Right hindlimb (tissue), 1 donor: ENCODE data around the gene GSTM1.

Experiments
- DNase-seq: peaks from one replicate; pipeline ENCODE4 v3.0.0-alpha.2; 2018

The GSTM1 gene

GRCh38 chr1:109687641-109688499, at the start of gene GSTM1:
Gene GSTM1 (plus strand): TSS chr1:109687817. CDS start chr1:109687874, 57 bp downstream.
- no peak for DNase-seq

- no peak for DNase-seq
Measured at GRCh38 chr1:109639063-109639840, 48.4 kb upstream of the GSTM1 start.

DNA sequence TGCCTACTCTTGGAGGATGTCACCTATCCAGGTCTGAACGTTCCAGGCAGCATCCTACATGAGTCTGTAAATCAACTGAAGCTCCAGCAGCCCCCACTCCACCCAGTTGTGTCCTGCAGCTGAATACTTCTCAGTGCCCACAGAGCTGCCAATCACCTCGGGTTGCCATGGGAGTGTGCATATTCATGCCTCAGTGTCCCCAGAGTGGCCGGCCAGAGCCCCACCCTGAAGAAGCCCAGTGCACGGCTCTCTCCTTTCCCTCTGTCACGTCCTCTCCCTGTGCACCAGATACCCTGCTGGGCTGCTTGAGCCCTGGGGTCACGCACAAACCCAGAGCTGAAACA, 47.8 kb upstream of the GSTM1 start:
- no peak for DNase-seq

DNA sequence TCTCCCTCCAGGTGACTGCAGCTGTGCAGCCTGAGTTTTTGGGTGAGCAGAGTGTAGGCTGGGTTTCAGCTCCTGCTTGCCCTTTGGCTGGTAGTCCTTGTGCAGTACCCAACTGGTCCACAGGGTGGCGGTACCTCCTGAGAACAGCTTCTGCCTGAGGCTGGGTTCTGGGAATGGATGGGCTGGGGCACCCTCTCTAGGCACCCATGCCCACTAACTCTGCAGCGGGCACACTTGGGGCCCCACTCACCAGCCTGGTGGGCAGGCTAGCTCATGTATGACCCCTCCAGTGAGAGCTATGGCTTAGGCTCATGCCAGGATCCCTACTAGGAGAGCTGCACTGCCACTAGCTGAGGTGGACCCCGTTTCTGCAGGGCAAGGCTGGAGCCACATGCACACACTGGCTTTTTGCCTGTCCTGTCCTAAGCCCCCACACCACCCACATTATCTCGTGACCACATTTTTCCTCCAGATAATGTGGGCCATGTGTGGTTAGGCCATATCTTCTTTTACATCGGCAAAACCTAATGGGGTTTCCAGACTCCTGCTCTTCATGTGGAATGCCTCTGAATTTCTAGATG, 47.2 kb upstream of the GSTM1 start:
- DNase-seq = peak; percentile 79

DNA sequence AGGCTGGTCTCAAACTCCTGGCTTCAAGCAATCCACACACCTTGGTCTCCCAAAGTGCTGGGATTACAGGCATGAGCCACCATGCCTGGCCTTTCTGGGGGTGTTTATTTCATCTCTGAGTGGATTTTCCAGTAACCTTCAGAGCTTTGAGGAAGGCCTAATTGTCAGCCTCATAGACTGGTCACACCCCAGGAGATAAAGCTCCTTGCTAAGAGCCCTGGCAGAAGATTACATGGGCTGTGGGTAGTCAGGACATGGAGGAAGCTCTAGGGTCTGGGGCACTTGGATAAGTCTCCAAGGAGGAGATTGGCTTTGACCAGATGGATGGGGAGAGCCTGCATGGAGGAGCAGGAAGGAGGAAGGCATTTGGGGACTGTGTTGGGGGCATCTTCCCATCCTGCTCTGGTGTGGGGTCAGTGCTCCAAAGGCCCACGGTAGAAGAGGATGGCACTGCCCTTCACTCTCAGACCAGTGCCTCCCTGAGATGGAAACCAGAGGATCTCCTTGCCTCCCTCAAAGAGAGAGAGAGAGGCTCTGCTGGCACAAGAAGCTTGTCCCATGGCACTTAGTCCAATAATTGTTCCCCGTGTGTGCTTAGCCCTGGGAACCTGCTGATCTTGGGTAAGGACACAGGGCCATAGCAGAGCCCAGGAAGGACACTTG, 46.4 kb upstream of the GSTM1 start:
- no peak for DNase-seq

DNA sequence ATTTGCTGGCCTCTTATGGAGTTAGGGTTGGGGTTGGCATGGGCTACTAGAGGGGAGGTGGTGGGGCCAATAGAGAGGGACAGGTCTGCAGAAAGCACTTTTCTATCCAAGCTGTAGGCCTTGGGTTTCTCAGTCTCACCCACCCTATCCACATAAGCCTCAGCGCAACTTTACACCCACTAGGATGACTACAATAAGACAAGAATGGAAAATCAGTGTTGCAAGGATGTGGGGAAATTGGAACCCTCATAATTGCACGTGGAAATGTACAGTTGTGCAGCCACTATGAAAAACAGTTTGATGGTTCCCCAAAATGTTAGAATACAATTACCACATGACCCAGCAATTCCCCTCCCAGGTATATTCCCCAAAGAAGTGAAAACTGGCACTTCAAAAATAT, 45.8 kb upstream of the GSTM1 start:
- no peak for DNase-seq

- no peak for DNase-seq
Measured at GRCh38 chr1:109642626-109643025, 45.0 kb upstream of the GSTM1 start.

GRCh38 chr1:109643385-109644230, 44.0 kb upstream of the GSTM1 start:
- peak; percentile 79 for DNase-seq

DNA sequence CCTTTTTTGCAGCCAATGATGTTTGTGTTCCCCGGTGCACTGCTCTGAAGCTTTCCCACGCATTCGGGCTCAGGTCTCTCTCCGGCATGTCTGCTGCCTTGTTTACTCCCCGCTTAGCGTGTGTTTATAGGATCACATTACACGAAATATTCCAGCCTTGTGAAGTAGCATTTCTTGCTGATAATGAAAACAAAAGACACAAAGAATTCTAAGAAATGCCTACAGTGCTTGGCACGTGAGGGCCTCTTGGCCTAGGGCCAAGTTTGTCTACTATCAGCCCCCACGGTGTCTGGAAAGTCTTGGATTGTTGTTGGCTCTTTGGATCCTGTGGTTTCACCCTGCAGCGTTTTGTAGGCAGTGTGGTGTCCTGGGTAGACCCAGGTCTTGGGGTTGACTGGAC, 42.9 kb upstream of the GSTM1 start:
- no peak for DNase-seq

GRCh38 chr1:109649491-109649914, 38.1 kb upstream of the GSTM1 start:
- no peak for DNase-seq

DNA sequence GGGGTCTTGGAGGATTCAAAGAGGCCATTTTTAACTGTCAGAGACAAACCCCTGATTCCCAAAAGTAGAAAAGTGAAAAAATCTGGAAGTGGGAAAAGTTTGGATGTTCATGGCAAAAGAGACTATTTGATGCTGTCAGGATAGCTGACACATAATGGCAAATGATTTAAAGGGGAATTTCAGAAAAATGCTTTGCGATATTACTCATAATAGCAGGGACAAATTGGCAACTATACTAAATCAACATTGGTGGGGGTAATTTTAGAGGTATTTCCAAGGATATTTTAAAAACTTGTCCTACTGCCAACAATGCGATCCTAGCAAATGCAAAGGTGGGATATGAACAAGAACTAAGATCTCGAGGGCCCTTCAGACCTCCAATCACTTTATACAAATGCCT, 37.0 kb upstream of the GSTM1 start:
- no peak for DNase-seq

GRCh38 chr1:109652402-109652801, 35.2 kb upstream of the GSTM1 start:
- no peak for DNase-seq

DNA sequence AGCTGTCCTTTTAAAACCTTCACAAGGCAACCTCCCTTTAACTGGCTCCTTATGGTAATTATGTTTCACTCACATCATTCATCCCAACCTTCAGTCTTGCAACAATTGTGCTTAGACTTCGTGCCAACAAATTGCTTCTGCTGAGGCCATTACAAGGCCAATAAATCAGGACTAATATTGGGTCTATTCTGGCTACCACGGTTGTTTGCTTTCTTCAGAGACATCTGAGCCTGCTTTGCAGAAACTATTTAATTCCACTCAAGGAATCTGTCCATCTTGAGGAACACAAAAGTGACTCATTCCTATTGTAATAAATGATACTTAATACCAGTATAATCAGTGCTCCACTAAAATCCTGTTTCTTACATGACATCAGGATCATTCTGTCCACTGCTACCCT, 34.3 kb upstream of the GSTM1 start:
- no peak for DNase-seq

- DNase-seq = no peak
Measured at GRCh38 chr1:109654519-109654918, 33.1 kb upstream of the GSTM1 start.

DNA sequence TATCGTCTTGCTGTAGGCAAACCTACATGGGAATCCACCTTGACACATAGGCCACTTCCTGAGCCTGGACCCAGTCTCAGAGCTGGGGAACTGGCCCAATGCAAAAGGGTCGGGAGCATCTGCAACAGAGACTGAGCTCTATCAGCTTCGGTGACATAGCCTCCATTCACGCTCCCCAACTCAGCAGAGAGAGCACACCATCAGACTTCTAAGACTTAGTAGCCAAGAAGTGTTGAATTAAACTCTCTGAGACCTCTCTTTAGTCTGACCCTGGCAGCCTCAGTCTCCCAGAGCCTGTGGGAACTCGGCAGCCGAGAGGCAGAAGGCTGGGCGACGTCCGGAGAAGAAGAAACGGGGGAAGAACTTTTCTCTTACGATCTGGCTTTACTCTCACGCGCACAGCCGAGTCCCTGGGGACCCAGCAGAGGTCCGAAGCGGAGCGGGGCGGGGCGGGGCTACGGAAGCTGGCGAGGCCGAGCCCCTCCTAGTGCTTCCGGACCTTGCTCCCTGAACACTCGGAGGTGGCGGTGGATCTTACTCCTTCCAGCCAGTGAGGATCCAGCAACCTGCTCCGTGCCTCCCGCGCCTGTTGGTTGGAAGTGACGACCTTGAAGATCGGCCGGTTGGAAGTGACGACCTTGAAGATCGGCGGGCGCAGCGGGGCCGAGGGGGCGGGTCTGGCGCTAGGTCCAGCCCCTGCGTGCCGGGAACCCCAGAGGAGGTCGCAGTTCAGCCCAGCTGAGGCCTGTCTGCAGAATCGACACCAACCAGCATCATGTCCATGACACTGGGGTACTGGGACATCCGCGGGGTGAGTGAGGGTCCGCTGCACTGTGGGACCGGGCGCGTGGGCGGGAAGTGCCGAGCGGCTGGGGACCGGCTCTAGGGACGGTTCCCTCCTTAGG, 31.8 kb upstream of the GSTM1 start, which contains the start of gene GSTM4:
Gene GSTM4, plus strand, starts transcription at position 485 of the 905 bp plus-strand sequence. Its CDS starts 291 bp downstream, at position 776.
- peak; percentile 86 for DNase-seq

- DNase-seq = no peak
Measured at GRCh38 chr1:109657395-109657794, 30.2 kb upstream of the GSTM1 start.

DNA sequence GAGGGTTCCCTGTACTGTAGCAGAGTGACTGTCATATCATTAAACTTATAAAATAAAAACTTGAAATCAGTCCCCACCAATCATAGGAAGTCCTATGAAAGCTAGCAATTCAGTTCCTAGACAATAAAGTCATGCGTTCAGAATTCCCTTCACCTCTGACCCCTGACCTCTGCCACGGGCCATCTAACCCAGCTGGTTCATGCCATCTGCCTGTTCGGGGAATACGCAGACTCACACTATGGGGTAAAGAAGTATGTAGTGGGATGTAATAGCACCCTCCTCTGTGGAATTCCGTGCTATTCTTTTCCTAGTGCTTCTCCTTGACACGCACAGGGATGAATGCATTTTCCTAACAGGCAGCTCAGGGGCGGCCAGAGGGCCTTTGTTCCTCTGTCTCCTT, 29.6 kb upstream of the GSTM1 start:
- DNase-seq = no peak

GRCh38 chr1:109658533-109659042, 29.0 kb upstream of the GSTM1 start:
- no peak for DNase-seq

GRCh38 chr1:109659145-109659544, 28.5 kb upstream of the GSTM1 start:
- DNase-seq = no peak

DNA sequence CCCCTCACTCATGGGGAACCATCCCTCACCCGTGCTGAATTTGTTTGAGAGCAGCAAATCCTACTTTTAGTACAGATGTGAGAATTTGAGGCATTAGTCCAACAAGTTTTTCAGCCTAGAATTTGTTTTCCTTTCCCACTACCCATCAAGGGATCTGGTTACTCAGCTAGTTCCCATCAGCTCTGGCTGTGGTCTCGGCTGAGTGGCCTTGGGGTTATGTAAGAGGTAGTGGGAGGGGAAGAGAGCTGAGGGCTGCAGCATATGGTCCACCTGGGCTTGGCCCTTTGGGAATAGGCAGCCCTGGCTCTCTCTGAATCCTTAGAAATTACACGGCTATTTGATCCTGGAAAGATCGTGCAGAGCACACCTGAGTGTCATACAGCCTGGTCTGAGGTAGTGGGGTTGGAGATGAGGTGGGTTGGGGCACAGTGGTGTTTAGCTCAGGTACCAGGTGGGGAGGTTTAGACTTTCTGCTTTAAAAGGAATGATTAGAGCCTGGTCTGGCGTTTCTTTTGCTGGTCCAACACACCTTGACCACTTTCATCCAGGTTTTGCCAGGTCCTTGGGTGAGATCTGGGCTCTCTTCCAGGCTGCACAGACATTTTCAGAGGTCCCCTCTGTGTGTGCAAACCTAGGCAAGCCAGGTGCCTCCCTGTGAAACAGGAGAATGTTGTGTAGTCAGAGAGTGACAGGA, 27.5 kb upstream of the GSTM1 start:
- DNase-seq = no peak
